AG09319 (cell line): ENCODE measurements around the gene FOXL1.
A peak's percentile ranks its signal among the peaks of the same experiment; 100 is the strongest.

Source experiments
- DNase-seq: peaks from one replicate; pipeline ENCODE4 v3.0.0-alpha.2; 2010; ENCODE audit warnings: low read depth; ENCODE audit errors: extremely low read depth
- TF ChIP-seq, protein P1 (sequence below): IDR thresholded peaks from 2 replicates; pipeline ENCODE4 v1.5.1; 2011; ENCODE audit warnings: low read depth, mild to moderate bottlenecking, inconsistent platforms, low read length, moderate library complexity

Gene FOXL1

DNA sequence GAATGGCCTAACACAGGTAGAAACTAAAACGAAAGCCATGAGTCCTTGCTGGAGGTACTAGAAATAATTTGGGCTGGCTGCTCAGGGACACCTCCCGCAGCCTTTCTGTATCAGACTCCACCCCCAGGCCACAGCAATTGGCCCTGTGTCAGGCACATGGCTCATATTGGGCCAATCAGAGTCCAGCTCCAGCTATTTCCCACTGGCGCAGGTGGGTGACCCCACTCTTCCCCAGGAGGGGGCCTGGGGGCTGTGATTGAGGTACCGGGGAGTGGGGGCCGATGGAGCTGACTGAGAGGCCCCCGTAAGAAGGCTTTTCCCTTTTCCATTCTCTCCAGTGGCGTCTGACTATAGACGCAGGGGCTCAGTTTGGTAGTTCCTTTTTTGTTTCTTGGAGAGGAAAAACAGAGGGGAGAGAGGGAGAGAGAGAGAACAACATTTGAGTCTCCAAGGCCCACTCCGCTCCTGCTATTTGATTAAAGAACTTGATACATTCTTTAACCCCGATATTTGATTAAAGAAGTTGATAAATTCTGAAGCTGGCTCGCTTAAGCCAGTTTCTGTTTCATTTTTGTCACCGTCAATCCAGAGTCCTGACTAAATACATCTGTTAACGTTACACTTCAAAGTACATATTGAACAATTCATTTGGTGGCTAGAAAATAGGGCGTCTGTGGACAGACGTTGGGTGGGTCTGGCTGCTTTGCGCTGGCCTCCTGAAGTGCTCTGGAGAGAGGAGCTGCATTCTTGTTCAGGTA is 26.3 kb downstream of the FOXL1 start:
- DNase-seq: no peak
- TF ChIP-seq, protein P1, sequence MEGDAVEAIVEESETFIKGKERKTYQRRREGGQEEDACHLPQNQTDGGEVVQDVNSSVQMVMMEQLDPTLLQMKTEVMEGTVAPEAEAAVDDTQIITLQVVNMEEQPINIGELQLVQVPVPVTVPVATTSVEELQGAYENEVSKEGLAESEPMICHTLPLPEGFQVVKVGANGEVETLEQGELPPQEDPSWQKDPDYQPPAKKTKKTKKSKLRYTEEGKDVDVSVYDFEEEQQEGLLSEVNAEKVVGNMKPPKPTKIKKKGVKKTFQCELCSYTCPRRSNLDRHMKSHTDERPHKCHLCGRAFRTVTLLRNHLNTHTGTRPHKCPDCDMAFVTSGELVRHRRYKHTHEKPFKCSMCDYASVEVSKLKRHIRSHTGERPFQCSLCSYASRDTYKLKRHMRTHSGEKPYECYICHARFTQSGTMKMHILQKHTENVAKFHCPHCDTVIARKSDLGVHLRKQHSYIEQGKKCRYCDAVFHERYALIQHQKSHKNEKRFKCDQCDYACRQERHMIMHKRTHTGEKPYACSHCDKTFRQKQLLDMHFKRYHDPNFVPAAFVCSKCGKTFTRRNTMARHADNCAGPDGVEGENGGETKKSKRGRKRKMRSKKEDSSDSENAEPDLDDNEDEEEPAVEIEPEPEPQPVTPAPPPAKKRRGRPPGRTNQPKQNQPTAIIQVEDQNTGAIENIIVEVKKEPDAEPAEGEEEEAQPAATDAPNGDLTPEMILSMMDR: no peak

DNA sequence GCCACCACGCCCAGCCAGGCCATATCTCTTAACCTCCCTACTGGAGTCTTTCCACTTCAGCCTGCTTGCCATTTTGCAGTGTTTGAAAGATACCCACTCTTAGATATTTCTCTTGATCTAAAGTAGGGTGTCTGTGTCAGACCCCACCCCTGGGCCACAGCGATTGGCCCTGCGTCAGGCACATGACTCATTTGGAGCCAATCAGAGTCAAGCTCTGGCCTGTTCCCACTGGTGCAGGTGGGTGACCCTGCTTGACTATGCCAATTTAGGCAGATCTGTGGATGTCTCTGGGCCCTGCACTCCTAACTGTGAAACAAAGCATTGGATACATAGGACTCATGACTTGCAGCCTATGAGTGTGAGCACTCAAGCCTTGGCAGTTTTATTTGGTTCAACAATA is 27.6 kb downstream of the FOXL1 start:
- TF ChIP-seq, protein P1: no peak
- DNase-seq: no peak

DNA sequence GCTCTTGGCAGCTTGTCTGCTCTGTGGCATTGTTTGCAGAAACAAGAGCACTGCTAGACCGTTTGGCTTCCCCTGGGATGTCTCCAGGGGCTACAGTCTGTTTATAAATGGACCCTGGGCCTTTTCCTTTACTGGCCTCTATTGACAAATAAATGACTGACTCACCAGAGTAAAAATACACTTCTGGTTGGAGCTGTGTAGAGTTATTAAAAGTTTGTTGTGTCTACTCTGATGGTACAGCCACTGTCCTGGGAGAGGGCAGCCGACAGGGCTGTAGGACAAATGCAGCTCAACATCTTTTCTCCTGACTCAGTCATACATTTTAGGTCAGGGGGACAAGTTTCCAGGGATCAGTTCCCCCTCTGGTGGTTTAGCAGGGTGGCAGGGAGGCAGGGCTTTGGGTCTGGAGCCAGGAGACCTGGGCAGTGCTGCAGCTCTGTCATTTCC is 30.0 kb downstream of the FOXL1 start:
- TF ChIP-seq, protein P1: no peak; the same call in 1 of the 2 replicates
- DNase-seq: no peak

DNA sequence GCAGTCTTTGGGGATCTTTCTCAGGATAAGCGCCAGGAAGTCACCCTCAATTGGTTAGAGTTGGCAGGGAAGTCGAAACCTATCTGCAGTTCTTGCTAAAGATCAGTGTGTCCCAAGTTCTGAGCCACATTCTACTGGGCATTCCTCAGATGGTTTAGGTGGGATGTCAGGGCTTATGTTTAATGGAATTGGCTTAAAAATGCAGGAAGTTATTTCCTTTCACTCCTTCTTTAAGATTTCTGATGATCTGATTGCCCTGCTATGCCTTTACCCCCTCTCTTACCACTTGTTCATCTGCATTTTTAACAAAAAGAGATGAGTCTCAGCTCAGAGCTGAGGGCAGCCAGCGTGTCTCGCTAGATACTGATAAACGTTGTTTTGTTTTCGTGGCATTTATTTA is 30.8 kb downstream of the FOXL1 start:
- TF ChIP-seq, protein P1: no peak
- DNase-seq: peak; percentile 79

DNA sequence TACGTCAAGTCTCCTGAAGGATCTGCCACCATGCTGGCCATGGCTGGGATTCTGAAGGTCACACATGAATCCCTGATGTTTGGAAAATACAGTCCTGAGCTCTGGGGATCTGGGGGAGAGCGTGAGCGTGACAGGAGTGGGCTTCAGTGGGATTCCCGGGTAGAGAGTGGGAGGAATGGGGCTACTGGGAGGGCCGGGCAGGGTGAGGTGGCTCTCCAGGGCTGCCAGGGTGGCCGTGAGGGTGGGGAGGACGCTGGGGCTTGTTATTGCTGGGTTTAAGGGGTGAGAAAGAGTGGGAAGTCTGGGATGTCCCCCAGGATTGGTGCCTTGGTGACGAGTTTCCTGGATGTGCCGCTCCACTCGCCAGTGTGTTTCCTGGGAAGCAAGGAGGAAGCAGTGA is 31.3 kb downstream of the FOXL1 start:
- no peak for DNase-seq
- TF ChIP-seq, protein P1: no peak

DNA sequence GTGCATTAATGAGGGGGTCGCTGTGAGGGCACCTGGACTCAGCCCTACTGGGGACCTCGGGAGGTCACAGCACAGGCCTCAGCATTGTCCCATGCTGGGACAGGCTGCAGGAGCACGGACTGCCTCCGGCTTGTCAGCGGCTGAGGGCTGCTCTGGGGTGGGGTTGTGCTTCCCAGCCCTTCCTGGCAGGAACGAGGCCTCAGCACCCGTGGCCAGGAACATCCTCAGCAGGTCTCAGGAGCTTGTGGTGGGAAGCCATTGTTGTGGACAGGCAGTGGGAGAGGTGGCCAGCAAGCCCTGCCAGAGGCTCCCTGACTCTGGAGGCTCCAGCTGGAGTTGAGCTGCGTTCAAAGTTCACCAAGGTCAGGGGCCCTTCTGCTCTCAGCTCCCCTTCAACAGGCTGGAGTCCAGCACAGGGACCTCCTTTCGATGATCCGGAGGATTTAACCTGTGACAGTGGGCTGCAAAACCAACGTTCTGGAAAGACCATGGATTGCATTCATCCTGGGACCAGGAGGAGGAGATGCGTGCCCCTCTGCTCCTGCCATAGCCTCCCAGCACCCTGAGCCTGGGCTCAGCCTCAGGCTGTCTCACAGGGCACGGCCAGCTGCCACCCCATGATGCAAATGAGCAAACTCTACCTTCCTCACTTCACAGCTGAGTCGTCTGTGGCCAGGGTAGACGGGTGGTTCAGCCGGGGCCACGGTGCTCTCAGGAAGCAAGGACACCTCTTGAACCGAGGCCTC is 32.6 kb downstream of the FOXL1 start:
- TF ChIP-seq, protein P1: no peak
- DNase-seq: no peak

DNA sequence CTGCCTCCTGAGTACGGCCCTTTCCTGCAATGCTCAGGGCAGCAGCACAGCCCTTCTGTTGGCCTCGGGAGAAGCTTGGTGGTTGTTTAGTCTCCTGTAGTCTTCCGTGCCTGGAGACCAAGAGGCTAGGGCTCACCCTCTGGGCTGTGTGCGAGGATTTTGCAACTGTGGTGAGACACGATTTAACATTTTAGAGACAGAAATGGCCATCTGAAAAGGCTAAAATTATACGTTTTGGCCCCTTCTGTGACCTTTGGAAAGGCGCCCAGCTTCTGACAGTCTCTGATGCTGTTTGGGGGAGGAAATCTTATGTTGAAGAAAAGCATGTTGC is 33.1 kb downstream of the FOXL1 start:
- TF ChIP-seq, protein P1: no peak
- no peak for DNase-seq
